NCI-H524 treated with DMSO at 0.1 percent for 48 hours (cell line): ENCODE results near the gene TDRD6.
"Not testable (repeated sequence)": the region's sequence is repeated elsewhere in the genome, so short reads cannot be mapped to it uniquely, and the experiment has no call there.

Experiments used
- DNase-seq: peaks from one replicate; lab custom pipeline; 2025; lab: John Stamatoyannopoulos, UW

Gene TDRD6

DNA sequence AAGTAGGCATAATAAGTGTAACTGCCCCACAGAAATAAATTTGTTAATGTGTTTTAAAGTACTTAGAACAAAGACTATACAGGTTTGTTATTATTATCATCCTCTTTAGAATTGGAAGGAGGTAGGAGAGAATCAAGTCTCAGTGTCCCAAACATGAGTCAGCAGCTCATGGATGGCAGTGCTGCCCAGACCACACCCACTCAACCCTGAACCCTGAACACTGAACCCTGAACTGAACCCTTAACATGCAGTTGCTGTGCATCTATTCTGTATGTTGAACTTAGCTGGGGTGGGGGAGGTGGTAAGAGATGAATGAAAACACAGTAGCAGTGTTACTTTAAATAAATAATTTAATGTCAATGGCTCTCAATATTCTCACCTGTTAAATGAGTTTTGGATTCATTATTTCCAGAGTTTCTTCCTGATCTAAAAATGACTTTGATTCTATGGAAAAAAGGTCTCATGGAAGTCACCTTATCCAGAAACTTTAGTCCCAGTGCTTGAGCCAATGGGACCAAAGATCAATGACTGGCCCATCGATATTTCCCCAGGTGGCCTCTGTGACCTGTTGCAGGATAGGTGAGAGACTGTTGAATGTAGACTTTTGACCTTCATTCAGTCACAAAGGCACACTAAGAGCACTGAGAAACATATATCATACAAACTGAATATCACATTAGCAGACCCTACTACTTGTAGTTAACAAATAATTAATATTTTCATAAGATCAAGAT is 55.9 kb downstream of the TDRD6 start:
- no peak for DNase-seq

GRCh38 chr6:46744159-46744725 is 56.6 kb downstream of the TDRD6 start:
- not testable (repeated sequence) for DNase-seq

GRCh38 chr6:46745973-46746372 is 58.3 kb downstream of the TDRD6 start:
- no peak for DNase-seq

GRCh38 chr6:46746696-46747095 is 59.0 kb downstream of the TDRD6 start, which contains the start of gene ANKRD66:
Gene ANKRD66, plus strand, starts transcription at chr6:46746933. Its CDS starts 5,016 bp downstream, at chr6:46751949.
- DNase-seq = no peak

- DNase-seq = no peak
These were observed 61.3 kb downstream of the TDRD6 start for GRCh38 chr6:46748940-46749503.

DNA sequence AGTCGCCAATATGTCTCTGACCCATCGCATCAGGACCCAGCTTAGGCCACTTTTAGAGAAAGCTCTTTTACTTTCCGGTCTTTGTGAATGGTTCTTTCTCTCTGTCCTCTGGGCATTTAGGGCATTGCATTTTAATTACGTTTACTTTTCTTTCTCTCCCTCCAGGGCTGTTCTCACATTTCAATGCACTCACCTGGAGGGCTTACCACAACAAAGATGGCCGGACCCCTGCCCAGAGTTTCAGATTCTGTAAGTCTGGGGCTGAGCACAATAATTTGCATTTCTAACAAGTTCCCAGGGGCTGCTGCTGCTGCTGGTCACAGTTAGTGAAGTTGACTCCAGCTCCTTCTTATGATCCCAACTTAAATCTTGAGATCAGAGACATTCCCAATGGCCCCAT is 62.0 kb downstream of the TDRD6 start:
- DNase-seq = no peak

DNA sequence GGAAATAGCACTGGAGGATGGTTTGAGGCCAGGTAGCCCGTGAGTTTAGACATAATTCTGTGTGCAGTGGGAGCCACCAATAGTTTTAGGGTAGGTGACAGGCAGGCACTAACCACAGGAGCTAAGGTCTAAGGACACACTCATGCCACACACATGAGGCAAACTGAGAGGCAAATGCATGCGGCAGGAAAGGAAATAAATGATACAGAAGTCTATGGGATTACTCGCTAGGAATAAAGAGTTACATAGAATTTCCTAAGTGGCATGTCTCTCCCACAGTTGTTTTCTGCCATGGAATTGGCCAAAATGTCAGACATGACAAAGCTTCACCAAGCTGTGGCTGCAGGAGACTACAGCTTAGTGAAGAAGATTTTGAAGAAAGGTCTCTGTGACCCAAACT is 64.0 kb downstream of the TDRD6 start:
- DNase-seq = no peak
